KBM-7 (cell line): ENCODE measurements around the gene ZSCAN31.
"Not testable (repeated sequence)": the region's sequence is repeated elsewhere in the genome, so short reads cannot be mapped to it uniquely, and the experiment has no call there.

Experiments
- DNase-seq: peaks from one replicate; pipeline ENCODE4 v3.0.0-alpha.2; 2015
- in situ Hi-C: fragments of 300-500 bp; cut with MboI; formaldehyde crosslinking; loops from 2 replicates; pipeline ENCODE4 v1.14.3; 2020; ENCODE audit warnings: low sequenced_read_pairs, low pct_unique_long_range_greater_than_20kb, mixed read lengths

The ZSCAN31 gene

GRCh38 chr6:28335564-28336283, at the start of gene ZSCAN31:
Gene ZSCAN31 (minus strand): TSS chr6:28336148. CDS start chr6:28329683, 6,465 bp downstream.
- in situ Hi-C loops, result no loop called here
- DNase-seq, result peak; percentile 97

DNA sequence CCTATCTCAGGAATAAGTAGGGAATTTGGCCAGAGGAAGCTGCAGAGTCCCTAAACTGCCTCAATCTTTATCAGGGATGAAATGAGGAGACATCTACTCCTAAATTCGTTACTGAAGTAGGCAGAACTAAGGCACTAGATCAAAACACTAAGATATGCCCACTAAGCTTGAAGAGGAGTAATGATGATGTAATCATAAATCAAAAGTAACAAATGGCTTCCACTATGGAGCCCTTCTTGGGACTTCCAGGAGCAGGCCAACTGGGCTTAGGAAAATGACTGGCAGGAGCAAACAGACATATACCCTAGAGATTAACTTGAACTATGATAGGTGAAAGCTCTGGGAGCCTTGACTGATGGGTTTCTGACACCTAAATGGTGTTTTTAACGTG, 48.2 kb upstream of the ZSCAN31 start:
- DNase-seq, result no peak
- in situ Hi-C loops, result no loop called here

GRCh38 chr6:28383235-28384142, 47.5 kb upstream of the ZSCAN31 start:
- no peak for DNase-seq
- in situ Hi-C loops, result no loop called here

- no peak for DNase-seq
- in situ Hi-C loops, result no loop called here
These were observed 44.4 kb upstream of the ZSCAN31 start for GRCh38 chr6:28380381-28380780.

- DNase-seq, result no peak
- in situ Hi-C loops, result no loop called here
These were observed 42.7 kb upstream of the ZSCAN31 start for GRCh38 chr6:28378644-28379043.

DNA sequence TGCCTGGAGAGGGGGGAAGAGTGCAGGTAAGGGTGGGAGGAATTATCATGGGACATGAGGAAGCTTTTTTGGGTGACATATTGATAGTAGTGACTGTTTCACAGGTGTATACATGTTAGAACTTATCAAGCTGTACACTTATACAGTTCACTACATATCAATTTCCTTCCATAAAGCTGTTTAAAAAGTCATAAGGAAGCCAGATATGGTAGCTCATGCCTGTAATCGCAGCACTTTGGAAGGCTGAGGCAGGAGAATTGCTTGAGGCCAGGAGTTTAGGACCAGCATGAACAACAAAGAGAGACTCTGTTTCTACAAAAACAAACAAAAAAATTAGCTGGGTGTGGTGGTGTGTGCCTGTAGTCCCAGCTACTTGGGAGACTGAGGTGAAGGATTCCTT, 41.9 kb upstream of the ZSCAN31 start:
- DNase-seq, result no peak
- in situ Hi-C loops, result no loop called here

- DNase-seq, result no peak
- in situ Hi-C loops, result loop anchor here (25.0 kb wide), 2 partner anchors 237 to 462 kb away; partner anchors contain the start of genes OR2B2 and ZKSCAN8
These were observed 38.0 kb upstream of the ZSCAN31 start for GRCh38 chr6:28373925-28374324.

DNA sequence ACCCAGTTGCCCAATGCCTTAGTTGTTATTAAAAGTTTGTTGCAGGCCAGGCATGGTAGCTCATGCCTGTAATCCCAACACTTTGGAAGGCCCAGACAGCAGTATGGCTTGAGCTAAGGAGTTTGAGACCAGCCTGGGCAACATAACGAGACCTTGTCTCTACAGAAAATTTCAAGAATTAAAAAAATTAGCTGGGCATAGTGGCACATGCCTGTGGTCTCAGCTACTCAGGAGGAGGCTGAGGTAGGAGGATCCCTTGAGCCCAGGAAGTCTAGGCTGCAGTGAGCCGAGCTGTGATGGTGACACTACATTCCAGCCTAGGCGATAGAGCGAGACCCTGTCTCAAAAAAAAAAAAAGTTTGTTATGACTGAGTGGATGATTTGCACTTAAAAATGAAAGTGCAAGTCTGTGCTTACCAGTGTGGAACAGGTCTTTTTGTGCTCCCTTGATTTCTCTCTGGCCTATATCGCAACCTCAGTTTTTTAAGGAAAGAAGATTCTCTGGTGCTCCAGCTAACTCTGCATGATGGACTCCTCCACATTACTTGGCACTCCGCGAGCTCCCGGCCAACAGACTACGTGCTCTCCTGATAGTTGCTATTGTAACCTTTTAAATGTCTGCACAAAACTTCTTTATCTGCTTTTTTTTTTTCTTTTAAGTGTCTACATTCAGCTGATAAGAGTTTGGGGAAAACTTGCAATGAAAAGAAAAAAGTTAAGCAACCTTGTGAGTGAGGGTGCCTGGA, 35.9 kb upstream of the ZSCAN31 start:
- in situ Hi-C loops, result loop anchor here (25.0 kb wide), 2 partner anchors 235 to 460 kb away; partner anchors contain the start of genes OR2B2 and ZKSCAN8

DNA sequence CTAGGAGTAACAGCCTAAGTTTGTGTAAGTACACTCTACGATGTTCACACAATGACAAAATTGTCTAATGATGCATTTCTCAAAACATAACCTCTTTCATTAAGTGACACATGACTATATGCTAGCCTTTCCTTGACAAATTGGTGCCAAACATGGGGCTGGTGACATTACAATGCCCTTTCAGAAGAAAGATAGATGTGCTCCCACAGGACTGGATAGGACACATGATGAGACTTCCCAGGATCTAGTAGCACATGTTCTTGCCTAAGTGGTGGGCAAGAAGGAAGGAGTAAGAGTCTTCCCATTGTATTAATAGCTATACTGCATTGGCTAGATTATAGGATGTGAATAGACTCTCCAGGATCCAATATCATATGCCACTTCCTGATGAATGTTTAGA, 35.3 kb upstream of the ZSCAN31 start:
- in situ Hi-C loops, result loop anchor here (25.0 kb wide), 2 partner anchors 234 to 459 kb away; partner anchors contain the start of genes OR2B2 and ZKSCAN8

More for the DNA sequence above, 35.9 kb upstream of the ZSCAN31 start:
- DNase-seq, result no peak

DNA sequence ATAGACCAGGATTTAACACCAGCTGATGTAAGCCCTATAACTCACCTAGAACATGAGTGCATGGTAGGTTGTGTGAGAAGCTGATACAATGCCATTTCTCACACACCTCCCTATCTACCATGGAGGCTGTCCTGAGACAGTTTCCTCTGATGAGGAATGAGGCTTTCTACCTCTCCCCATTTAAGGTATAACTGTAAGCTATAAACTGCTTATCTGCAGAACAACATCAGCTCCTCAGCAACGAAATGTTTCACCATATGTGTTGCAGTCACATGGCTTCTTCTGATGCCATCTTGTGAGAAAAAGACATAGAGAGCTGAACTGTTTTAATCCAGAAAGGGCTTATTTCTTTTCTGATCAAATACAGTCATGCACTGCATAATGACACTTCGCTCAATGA, 34.5 kb upstream of the ZSCAN31 start:
- in situ Hi-C loops, result loop anchor here (25.0 kb wide), 2 partner anchors 233 to 458 kb away; partner anchors contain the start of genes OR2B2 and ZKSCAN8
- no peak for DNase-seq

More for the DNA sequence above, 35.3 kb upstream of the ZSCAN31 start:
- DNase-seq, result no peak

- in situ Hi-C loops, result loop anchor here (25.0 kb wide), 2 partner anchors 232 to 457 kb away; partner anchors contain the start of genes OR2B2 and ZKSCAN8
- DNase-seq, result no peak
These were observed 33.5 kb upstream of the ZSCAN31 start for GRCh38 chr6:28369463-28369862.

- in situ Hi-C loops, result loop anchor here (25.0 kb wide), 2 partner anchors 231 to 456 kb away; partner anchors contain the start of genes OR2B2 and ZKSCAN8
- no peak for DNase-seq
These were observed 32.6 kb upstream of the ZSCAN31 start for GRCh38 chr6:28368522-28368921.

DNA sequence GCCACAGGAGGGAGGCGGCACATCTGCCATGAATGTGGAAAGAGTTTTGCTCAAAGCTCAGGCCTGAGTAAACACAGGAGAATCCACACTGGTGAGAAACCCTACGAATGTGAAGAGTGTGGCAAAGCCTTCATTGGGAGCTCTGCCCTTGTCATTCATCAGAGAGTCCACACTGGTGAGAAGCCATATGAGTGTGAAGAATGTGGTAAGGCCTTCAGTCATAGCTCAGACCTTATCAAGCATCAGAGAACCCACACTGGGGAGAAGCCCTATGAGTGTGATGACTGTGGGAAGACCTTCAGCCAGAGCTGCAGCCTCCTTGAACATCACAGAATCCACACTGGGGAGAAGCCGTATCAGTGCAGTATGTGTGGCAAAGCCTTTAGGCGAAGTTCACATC, 29.6 kb upstream of the ZSCAN31 start:
- in situ Hi-C loops, result loop anchor here (25.0 kb wide), 2 partner anchors 228 to 453 kb away; partner anchors contain the start of genes OR2B2 and ZKSCAN8

GRCh38 chr6:28360961-28361360, 25.0 kb upstream of the ZSCAN31 start:
- in situ Hi-C loops, result loop anchor here (25.0 kb wide), 2 partner anchors 224 to 449 kb away; partner anchors contain the start of genes OR2B2 and ZKSCAN8
- DNase-seq, result no peak

More for the DNA sequence above, 29.6 kb upstream of the ZSCAN31 start:
- not testable (repeated sequence) for DNase-seq

- in situ Hi-C loops, result loop anchor here (25.0 kb wide), 2 partner anchors 222 to 447 kb away; partner anchors contain the start of genes OR2B2 and ZKSCAN8
- not testable (repeated sequence) for DNase-seq
These were observed 23.6 kb upstream of the ZSCAN31 start for GRCh38 chr6:28359562-28359961.

- DNase-seq, result no peak
- in situ Hi-C loops, result loop anchor here (25.0 kb wide), 2 partner anchors 220 to 445 kb away; partner anchors contain the start of genes OR2B2 and ZKSCAN8
These were observed 21.1 kb upstream of the ZSCAN31 start for GRCh38 chr6:28357036-28357435.

DNA sequence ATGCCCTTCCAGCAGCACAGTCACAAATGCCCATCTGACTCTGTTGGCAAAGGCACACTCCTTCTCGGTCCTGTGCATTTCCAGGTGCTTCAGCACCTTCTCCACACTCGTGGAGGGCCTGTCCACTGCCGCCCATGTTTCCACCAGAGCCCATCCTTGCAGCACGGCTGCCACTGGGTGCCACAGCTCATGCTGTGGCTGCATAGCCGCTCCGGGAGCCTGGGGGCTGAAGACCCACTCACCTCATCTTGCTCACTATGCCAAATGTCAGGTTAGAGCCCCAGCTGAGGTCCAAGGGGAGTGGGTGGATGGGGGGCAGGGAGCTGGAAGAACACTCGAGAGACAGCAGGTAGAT, 20.7 kb upstream of the ZSCAN31 start:
- no peak for DNase-seq
- in situ Hi-C loops, result loop anchor here (25.0 kb wide), 2 partner anchors 219 to 444 kb away; partner anchors contain the start of genes OR2B2 and ZKSCAN8
